Mesenchymal stem cell (in vitro differentiated cells and primary cell): ENCODE data around the gene FGL2.
"Not testable (repeated sequence)": the region's sequence is repeated elsewhere in the genome, so short reads cannot be mapped to it uniquely, and the experiment has no call there.

ENCODE experiments used
- DNase-seq: peaks from one replicate; pipeline ENCODE4 v3.0.0-alpha.2; 2013
- H2AFZ ChIP-seq: one replicate; pipeline ENCODE4 v1.6.1; 2013; ENCODE audit warnings: low read depth, mild to moderate bottlenecking, control low read depth, inconsistent platforms, low read length, moderate library complexity
- H2AK5ac ChIP-seq: 2 replicates; pipeline ENCODE4 v1.6.1; 2013; ENCODE audit warnings: low read length, moderate library complexity, mild to moderate bottlenecking, inconsistent platforms; ENCODE audit not compliant: severe bottlenecking
- H2BK120ac ChIP-seq: one replicate; pipeline ENCODE4 v1.6.1; 2013; ENCODE audit warnings: low read depth, mild to moderate bottlenecking, inconsistent platforms, low read length, moderate library complexity
- H2BK12ac ChIP-seq, 2 experiments: one replicate each; pipeline ENCODE4 v1.6.1; 2013; ENCODE audit warnings: inconsistent platforms in 2 of 2, low read length in 2 of 2, mild to moderate bottlenecking in 2 of 2, moderate library complexity in 2 of 2, control low read depth in 1 of 2
- H2BK15ac ChIP-seq: one replicate; pipeline ENCODE4 v1.6.1; 2013; ENCODE audit warnings: mild to moderate bottlenecking, low read depth, inconsistent platforms; ENCODE audit not compliant: poor library complexity, severe bottlenecking
- H2BK5ac ChIP-seq: 2 replicates; pipeline ENCODE4 v1.6.1; 2013; ENCODE audit warnings: low read depth, mild to moderate bottlenecking, low read length, control low read depth, inconsistent platforms; ENCODE audit not compliant: poor library complexity, severe bottlenecking
- H3K14ac ChIP-seq, 2 experiments: one replicate each; pipeline ENCODE4 v1.6.1; 2013; ENCODE audit warnings: inconsistent platforms in 2 of 2, low read length in 2 of 2, control low read depth in 1 of 2, mild to moderate bottlenecking in 1 of 2, moderate library complexity in 1 of 2
- H3K18ac ChIP-seq, 2 experiments: one replicate each; pipeline ENCODE4 v1.6.1; 2013; ENCODE audit warnings: inconsistent platforms in 2 of 2, low read length in 2 of 2, control low read depth in 1 of 2, low read depth in 1 of 2, mild to moderate bottlenecking in 1 of 2
- H3K23ac ChIP-seq, 2 experiments: one replicate each; pipeline ENCODE4 v1.6.1; 2013; ENCODE audit warnings: inconsistent platforms in 2 of 2, low read length in 2 of 2, mild to moderate bottlenecking in 2 of 2, moderate library complexity in 2 of 2, control low read depth in 1 of 2
- H3K27ac ChIP-seq: 2 replicates; pipeline ENCODE4 v1.5.1; 2013; ENCODE audit warnings: mild to moderate bottlenecking, moderate library complexity, low read length, control low read depth, inconsistent platforms; ENCODE audit not compliant: poor library complexity, severe bottlenecking
- H3K27me3 ChIP-seq, 2 experiments: 2 replicates each; pipeline versions ENCODE4 v1.6.1 to v1.7.0; 2013; ENCODE audit warnings: low read length in 2 of 2, mild to moderate bottlenecking in 2 of 2, moderate library complexity in 2 of 2, control low read depth in 1 of 2, inconsistent platforms in 1 of 2; ENCODE audit not compliant: control insufficient read depth in 1 of 2, insufficient read depth in 1 of 2
- H3K36me3 ChIP-seq, 2 experiments: 2 replicates each; pipeline versions ENCODE4 v1.6.1 to v1.7.0; 2013; ENCODE audit warnings: low read length in 2 of 2, control low read depth in 1 of 2, inconsistent platforms in 1 of 2, low read depth in 1 of 2, mild to moderate bottlenecking in 1 of 2; ENCODE audit not compliant: insufficient read depth in 2 of 2, control insufficient read depth in 1 of 2
- H3K4ac ChIP-seq, 2 experiments: one replicate each; pipeline ENCODE4 v1.6.1; 2013; ENCODE audit warnings: inconsistent platforms in 2 of 2, low read length in 2 of 2, mild to moderate bottlenecking in 2 of 2, moderate library complexity in 2 of 2, control low read depth in 1 of 2, low read depth in 1 of 2
- H3K4me1 ChIP-seq: 2 replicates; pipeline ENCODE4 v1.6.1; 2013; ENCODE audit warnings: low read depth, low read length, control low read depth; ENCODE audit not compliant: control insufficient read depth, insufficient read depth
- H3K4me2 ChIP-seq: 2 replicates; pipeline ENCODE4 v1.6.1; 2013; ENCODE audit warnings: low read length, mild to moderate bottlenecking, inconsistent platforms; ENCODE audit not compliant: poor library complexity, severe bottlenecking
- H3K4me3 ChIP-seq, 2 experiments: 2 replicates each; pipeline versions ENCODE4 v1.5.1 to v1.7.0; 2013; ENCODE audit warnings: low read length in 2 of 2, mild to moderate bottlenecking in 2 of 2, control low read depth in 1 of 2, low read depth in 1 of 2; ENCODE audit not compliant: insufficient read depth in 1 of 2
- H3K79me1 ChIP-seq: replicated peaks from 2 replicates; pipeline ENCODE4 v1.6.1; 2013; ENCODE audit warnings: mild to moderate bottlenecking, control low read depth, low read length, inconsistent platforms; ENCODE audit not compliant: poor library complexity, severe bottlenecking
- H3K9ac ChIP-seq: 2 replicates; pipeline ENCODE4 v1.7.0; 2013; ENCODE audit warnings: mild to moderate bottlenecking, low read length, moderate library complexity
- H3K9me3 ChIP-seq: 2 replicates; pipeline ENCODE4 v1.7.0; 2013; ENCODE audit warnings: mild to moderate bottlenecking, low read length; ENCODE audit not compliant: control insufficient read depth
- H4K8ac ChIP-seq: one replicate; pipeline ENCODE4 v1.6.1; 2013; ENCODE audit warnings: inconsistent platforms, mild to moderate bottlenecking, low read length, moderate library complexity
- H4K91ac ChIP-seq: one replicate; pipeline ENCODE4 v1.6.1; 2013; ENCODE audit warnings: mild to moderate bottlenecking, low read length, inconsistent platforms
- WGBS: methylation state at CpG from one replicate; pipeline ENCODE4 v1.1.7; 2013; ENCODE audit warnings: mixed read lengths; 5-methylcytosine and 5-hydroxymethylcytosine counted together

The FGL2 gene

GRCh38 chr7:77174418-77174817 lies 25.2 kb downstream of the FGL2 start:
- H3K27ac ChIP-seq, DNase-seq: not testable (repeated sequence)

GRCh38 chr7:77172437-77173172 lies 27.0 kb downstream of the FGL2 start:
- H3K4me3 ChIP-seq, H3K14ac ChIP-seq, H3K27me3 ChIP-seq, H3K4me1 ChIP-seq, H4K8ac ChIP-seq, H2BK15ac ChIP-seq, H2BK12ac ChIP-seq, H2AK5ac ChIP-seq, H2BK5ac ChIP-seq, H4K91ac ChIP-seq, DNase-seq, H3K79me1 ChIP-seq, H3K27ac ChIP-seq, H3K9me3 ChIP-seq, H3K4me2 ChIP-seq, H3K23ac ChIP-seq, H3K4ac ChIP-seq, H3K9ac ChIP-seq, H3K36me3 ChIP-seq, H3K18ac ChIP-seq, H2BK120ac ChIP-seq, H2AFZ ChIP-seq: not testable (repeated sequence)
- no CpG with 5 or more reads among the region's 6 CpGs for WGBS

More at GRCh38 chr7:77174418-77174817, 25.2 kb downstream of the FGL2 start:
- not testable (repeated sequence) for H3K27me3 ChIP-seq, H4K91ac ChIP-seq, H2BK5ac ChIP-seq, H3K4ac ChIP-seq, H3K4me3 ChIP-seq, H3K4me1 ChIP-seq, H3K79me1 ChIP-seq, H2AK5ac ChIP-seq, H3K23ac ChIP-seq, H3K4me2 ChIP-seq, H3K18ac ChIP-seq, H2AFZ ChIP-seq, H3K9me3 ChIP-seq, H2BK12ac ChIP-seq, H2BK120ac ChIP-seq, H3K9ac ChIP-seq, H4K8ac ChIP-seq, H3K36me3 ChIP-seq, H3K14ac ChIP-seq, H2BK15ac ChIP-seq
- WGBS: no CpG with 5 or more reads among the region's 4 CpGs

GRCh38 chr7:77171073-77171472 lies 28.5 kb downstream of the FGL2 start:
- H2AFZ ChIP-seq, H3K4ac ChIP-seq, H4K8ac ChIP-seq, H3K23ac ChIP-seq, H2BK12ac ChIP-seq, DNase-seq, H2AK5ac ChIP-seq, H3K14ac ChIP-seq, H3K9ac ChIP-seq, H3K79me1 ChIP-seq, H4K91ac ChIP-seq, H3K9me3 ChIP-seq, H3K4me1 ChIP-seq, H2BK120ac ChIP-seq, H3K4me2 ChIP-seq, H3K18ac ChIP-seq, H3K4me3 ChIP-seq, H2BK5ac ChIP-seq, H3K27me3 ChIP-seq, H2BK15ac ChIP-seq, H3K27ac ChIP-seq, H3K36me3 ChIP-seq: not testable (repeated sequence)
- WGBS: 90% methylated on average over 4 of the region's 4 CpGs

- H3K79me1 ChIP-seq: no peaks in the 10 kb centered on the region
- H3K18ac ChIP-seq: peak overlapping the region in 1 of 2 experiments; percentile 24
- no peak overlapping the region for H4K8ac ChIP-seq
- H3K9me3 ChIP-seq: no peaks in the 10 kb centered on the region
- no CpG with 5 or more reads among the region's 1 CpG for WGBS
- H3K36me3 ChIP-seq: no peaks in the 10 kb centered on the region
- H3K14ac ChIP-seq: no peak overlapping the region
- no peak overlapping the region for H2AK5ac ChIP-seq
- no peak overlapping the region for H2BK5ac ChIP-seq
- H3K27ac ChIP-seq: peak overlapping the region; percentile 38
- no peak overlapping the region for H2BK15ac ChIP-seq
- H4K91ac ChIP-seq: no peak overlapping the region
- no peak overlapping the region for H3K23ac ChIP-seq
- no peak overlapping the region for H3K4ac ChIP-seq
- H3K9ac ChIP-seq: no peak overlapping the region
- no peak overlapping the region for H3K4me3 ChIP-seq
- no peak for DNase-seq
- peaks cover 3% of the 10 kb centered on the region for H3K4me1 ChIP-seq
- H2BK120ac ChIP-seq: no peak overlapping the region
- no peak overlapping the region for H3K4me2 ChIP-seq
- no peak overlapping the region for H2BK12ac ChIP-seq
- H3K27me3 ChIP-seq: no peaks in the 10 kb centered on the region
- H2AFZ ChIP-seq: no peak overlapping the region
These were observed 42.2 kb downstream of the FGL2 start for GRCh38 chr7:77157446-77157845.
